ENCODE data around the gene MUC3A.
A peak's percentile ranks its signal among the peaks of the same experiment; 100 is the strongest.

MUC3A gene

DNA sequence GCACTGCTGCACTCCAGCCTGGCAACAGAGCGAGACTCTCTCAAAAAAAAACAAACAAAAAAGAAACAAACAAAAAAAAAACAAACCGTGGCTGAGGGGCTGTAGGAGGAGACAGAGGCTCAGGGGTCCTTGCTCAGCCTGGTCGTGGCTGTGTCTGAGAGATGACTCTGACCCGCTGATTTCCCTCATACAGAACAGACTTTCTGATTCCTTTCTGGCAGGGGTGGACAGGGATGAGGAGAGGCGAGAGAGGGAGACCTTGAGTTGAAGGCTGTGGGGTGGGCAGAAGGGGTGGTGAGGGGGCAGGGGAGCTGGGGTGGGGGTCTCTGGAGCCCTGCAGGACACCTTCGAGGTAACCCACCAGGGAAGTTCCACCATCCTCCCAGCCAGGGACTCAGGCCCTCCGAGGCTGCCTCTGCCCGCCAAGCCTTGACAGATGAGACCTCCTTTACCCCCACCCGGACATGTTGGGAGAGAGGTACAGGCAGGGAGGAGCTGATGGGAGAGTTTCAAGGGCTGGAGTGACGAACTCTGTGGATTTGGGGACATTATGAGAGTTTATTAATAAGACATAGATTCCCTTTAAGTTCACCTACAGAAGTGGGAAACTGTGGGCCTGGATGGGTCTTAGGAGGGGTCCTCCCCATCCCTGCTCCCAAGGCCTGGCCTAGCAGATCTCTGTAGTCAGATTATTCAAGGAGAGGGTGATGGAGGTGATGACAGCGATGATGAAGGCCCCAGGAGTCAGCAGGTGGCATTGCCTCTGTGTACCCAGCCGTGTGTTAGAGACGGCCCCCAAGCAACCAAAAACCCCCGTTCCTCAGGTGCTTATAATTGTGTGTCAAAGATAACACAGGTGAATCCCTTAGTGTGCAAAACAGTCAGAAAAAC is 22.0 kb downstream of the MUC3A start:
- Histone ChIP-seq H3K9me3 (ENCODE audit: severe bottlenecking) (no peaks in the 10 kb centered on the region), H3K4me1 (ENCODE audit: insufficient read depth, poor library complexity, severe bottlenecking) (no peaks in the 10 kb centered on the region), H3K4me3 (ENCODE audit: severe bottlenecking) (no peak overlapping the region), H3K36me3 (ENCODE audit: low read depth) (no peaks in the 10 kb centered on the region), H3K27ac (ENCODE audit: poor library complexity, severe bottlenecking) (no peak overlapping the region), H3K27me3 (ENCODE audit: insufficient read depth, poor library complexity, severe bottlenecking) (peaks cover 23% of the 10 kb centered on the region)
- TF ChIP-seq, protein P1, sequence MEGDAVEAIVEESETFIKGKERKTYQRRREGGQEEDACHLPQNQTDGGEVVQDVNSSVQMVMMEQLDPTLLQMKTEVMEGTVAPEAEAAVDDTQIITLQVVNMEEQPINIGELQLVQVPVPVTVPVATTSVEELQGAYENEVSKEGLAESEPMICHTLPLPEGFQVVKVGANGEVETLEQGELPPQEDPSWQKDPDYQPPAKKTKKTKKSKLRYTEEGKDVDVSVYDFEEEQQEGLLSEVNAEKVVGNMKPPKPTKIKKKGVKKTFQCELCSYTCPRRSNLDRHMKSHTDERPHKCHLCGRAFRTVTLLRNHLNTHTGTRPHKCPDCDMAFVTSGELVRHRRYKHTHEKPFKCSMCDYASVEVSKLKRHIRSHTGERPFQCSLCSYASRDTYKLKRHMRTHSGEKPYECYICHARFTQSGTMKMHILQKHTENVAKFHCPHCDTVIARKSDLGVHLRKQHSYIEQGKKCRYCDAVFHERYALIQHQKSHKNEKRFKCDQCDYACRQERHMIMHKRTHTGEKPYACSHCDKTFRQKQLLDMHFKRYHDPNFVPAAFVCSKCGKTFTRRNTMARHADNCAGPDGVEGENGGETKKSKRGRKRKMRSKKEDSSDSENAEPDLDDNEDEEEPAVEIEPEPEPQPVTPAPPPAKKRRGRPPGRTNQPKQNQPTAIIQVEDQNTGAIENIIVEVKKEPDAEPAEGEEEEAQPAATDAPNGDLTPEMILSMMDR (IDR thresholded peaks at IDR 0.05; ENCODE audit: poor library complexity, severe bottlenecking) = no peak
- no peak for ATAC-seq (ENCODE audit: low read depth)
- no peak for DNase-seq (ENCODE audit: low spot score)

DNA sequence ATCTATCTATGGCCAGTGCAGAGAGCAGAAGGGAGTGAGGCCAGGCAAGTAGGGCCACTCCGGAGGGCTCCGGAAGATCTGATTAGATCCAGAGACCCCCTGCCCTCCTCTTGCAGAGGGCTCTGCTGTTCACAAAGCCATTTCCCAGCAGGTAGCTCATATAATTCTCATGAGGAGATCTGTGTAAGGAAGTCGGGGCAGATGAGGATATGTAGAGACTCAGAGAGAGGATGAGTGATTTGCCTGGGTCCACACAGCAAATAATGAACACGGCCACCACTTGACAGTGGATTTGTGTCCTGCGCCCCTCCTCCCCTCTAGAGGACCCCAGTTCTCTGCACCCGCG is 22.6 kb downstream of the MUC3A start:
- no peaks in the 10 kb centered on the region for H3K9me3 ChIP-seq (ENCODE audit: severe bottlenecking)
- no peaks in the 10 kb centered on the region for H3K36me3 ChIP-seq (ENCODE audit: low read depth)
- ATAC-seq (ENCODE audit: low read depth) (no peak), DNase-seq (ENCODE audit: low spot score) (no peak)
- H3K4me1 ChIP-seq (ENCODE audit: insufficient read depth, poor library complexity, severe bottlenecking) = no peaks in the 10 kb centered on the region
- no peak overlapping the region for H3K27ac ChIP-seq (ENCODE audit: poor library complexity, severe bottlenecking)
- peaks cover 17% of the 10 kb centered on the region for H3K27me3 ChIP-seq (ENCODE audit: insufficient read depth, poor library complexity, severe bottlenecking)
- TF ChIP-seq, protein P1 (IDR thresholded peaks at IDR 0.05; ENCODE audit: poor library complexity, severe bottlenecking) = no peak
- H3K4me3 ChIP-seq (ENCODE audit: severe bottlenecking) = no peak overlapping the region

DNA sequence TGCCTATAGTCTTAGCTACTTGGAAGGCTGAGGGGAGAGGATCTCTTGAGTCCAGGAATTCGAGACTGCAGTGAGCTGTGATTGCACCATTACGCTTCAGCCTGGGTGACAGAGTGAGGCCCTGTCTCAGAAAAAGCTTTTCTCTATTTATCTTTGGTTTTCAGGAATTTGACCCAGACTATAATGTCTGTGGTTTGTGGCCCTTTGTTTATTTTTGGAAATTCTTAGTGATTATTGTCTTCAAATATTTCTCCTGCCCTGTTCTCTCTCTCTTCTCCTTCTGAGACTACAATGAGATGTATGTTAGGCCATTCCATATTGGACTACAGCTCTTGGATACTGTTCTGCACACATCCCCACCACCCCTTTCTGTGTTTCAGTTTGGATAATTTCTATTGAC is 24.7 kb downstream of the MUC3A start:
- no peak for DNase-seq (ENCODE audit: low spot score)
- H3K27me3 ChIP-seq (ENCODE audit: insufficient read depth, poor library complexity, severe bottlenecking) = peaks cover 4% of the 10 kb centered on the region

DNA sequence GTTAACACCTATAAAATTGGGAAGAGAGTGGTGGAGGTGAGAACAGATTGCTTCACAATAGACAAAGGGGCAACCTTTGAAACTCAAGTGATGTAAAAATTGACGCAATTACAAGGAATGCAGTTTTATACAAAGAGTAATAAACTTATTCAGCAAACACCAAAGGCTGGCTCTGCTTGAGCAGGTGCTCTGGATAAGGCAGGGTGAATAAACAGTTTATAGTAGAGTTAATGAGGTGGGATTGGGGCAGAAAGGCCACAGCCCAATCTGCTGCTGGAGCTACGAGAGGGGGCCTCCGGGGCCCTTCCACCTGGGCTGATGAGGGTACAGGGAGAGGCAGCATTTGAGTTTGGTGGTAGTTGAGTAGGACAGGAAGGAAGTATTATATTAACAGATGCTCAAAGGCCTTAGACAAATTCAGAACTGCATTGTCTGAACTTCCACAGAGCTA is 26.1 kb downstream of the MUC3A start:
- TF ChIP-seq, protein P1 (IDR thresholded peaks at IDR 0.05; ENCODE audit: poor library complexity, severe bottlenecking) = no peak
- H3K4me1 ChIP-seq (ENCODE audit: insufficient read depth, poor library complexity, severe bottlenecking) = no peaks in the 10 kb centered on the region
- no peaks in the 10 kb centered on the region for H3K9me3 ChIP-seq (ENCODE audit: severe bottlenecking)
- DNase-seq (ENCODE audit: low spot score) = no peak
- H3K4me3 ChIP-seq (ENCODE audit: severe bottlenecking) = no peak overlapping the region
- H3K36me3 ChIP-seq (ENCODE audit: low read depth) = no peaks in the 10 kb centered on the region
- ATAC-seq (ENCODE audit: low read depth) = no peak
- peaks cover 4% of the 10 kb centered on the region for H3K27me3 ChIP-seq (ENCODE audit: insufficient read depth, poor library complexity, severe bottlenecking)
- no peak overlapping the region for H3K27ac ChIP-seq (ENCODE audit: poor library complexity, severe bottlenecking)

More for the DNA sequence above, 24.7 kb downstream of the MUC3A start:
- Histone ChIP-seq H3K4me3 (ENCODE audit: severe bottlenecking) (no peak overlapping the region), H3K4me1 (ENCODE audit: insufficient read depth, poor library complexity, severe bottlenecking) (no peaks in the 10 kb centered on the region), H3K9me3 (ENCODE audit: severe bottlenecking) (no peaks in the 10 kb centered on the region), H3K36me3 (ENCODE audit: low read depth) (no peaks in the 10 kb centered on the region), H3K27ac (ENCODE audit: poor library complexity, severe bottlenecking) (no peak overlapping the region)
- TF ChIP-seq, protein P1 (IDR thresholded peaks at IDR 0.05; ENCODE audit: poor library complexity, severe bottlenecking) = no peak
- peak; percentile 61 for ATAC-seq (ENCODE audit: low read depth)

DNA sequence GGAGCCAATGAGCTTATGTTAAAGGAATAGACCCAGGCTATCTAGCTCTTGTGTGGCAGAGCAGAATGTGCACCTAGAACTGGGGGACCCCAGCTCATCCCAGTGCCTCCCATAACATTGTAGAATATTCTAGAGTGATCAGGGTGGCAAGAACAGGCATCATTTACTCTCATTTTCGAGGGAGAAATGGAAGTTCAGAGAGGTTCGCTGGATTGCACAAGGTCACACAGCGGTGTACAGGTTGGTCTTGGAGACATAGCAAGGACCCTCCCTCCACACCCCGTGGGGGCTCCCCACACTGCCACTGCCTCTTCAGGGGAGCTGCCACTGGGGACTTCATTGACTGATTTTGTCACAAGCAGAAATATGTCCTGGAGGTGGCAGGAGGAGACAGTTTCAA is 29.0 kb downstream of the MUC3A start:
- DNase-seq (ENCODE audit: low spot score) (no peak), ATAC-seq (ENCODE audit: low read depth) (no peak)
- TF ChIP-seq, protein P1 (IDR thresholded peaks at IDR 0.05; ENCODE audit: poor library complexity, severe bottlenecking) = no peak
- H3K9me3 ChIP-seq (ENCODE audit: severe bottlenecking) = no peaks in the 10 kb centered on the region
- H3K27me3 ChIP-seq (ENCODE audit: insufficient read depth, poor library complexity, severe bottlenecking) = no peaks in the 10 kb centered on the region
- H3K36me3 ChIP-seq (ENCODE audit: low read depth) = no peaks in the 10 kb centered on the region
- H3K27ac ChIP-seq (ENCODE audit: poor library complexity, severe bottlenecking) = no peak overlapping the region
- H3K4me3 ChIP-seq (ENCODE audit: severe bottlenecking) = no peak overlapping the region
- no peaks in the 10 kb centered on the region for H3K4me1 ChIP-seq (ENCODE audit: insufficient read depth, poor library complexity, severe bottlenecking)

Data from RWPE2 (cell line).